GM21528 (cell line): ENCODE data around the gene RASAL1.
"Not testable (repeated sequence)": the region's sequence is repeated elsewhere in the genome, so short reads cannot be mapped to it uniquely, and the experiment has no call there.

Experiments used
- ATAC-seq: cut with Tn5 transposase; IDR thresholded peaks from one replicate; pipeline ENCODE4 v1.9.1; 2021; ENCODE audit warnings: mild to moderate bottlenecking, moderate library complexity; ENCODE audit not compliant: unreplicated experiment, low FRiP score

The RASAL1 gene

DNA sequence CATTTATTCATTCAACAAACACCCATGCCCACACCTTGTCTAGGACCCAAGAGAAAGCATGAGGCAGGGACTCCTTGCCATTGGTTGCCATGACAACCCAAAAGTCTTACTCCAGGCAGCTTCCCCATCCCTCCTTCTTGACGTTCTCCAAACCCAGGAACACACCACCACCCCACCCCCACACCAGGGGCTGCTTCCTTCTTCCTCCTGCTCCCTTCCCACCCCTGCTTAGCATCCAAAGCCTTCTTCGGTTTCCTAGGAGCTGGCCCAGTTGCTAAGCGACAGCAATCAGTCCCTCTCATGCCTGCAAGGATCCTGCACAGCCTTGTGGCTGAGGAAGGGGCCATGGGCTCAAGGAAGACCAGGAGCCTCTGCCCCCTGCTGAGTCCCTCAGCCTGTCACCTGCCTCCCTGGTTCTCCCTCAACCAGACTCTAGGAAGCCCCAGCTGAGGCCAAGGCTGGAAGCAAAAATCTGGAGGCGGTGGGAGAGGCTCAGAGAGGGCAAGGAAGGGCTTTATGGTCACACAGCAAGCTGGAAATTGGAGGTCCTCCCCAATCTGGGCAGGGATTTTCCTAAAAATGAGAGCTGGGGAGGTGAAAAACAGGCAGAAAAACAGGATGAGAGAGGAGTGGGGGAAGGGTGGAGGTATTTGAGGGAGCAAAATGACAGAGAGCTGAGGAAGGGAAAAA lies 15.4 kb downstream of the RASAL1 start:
- no peak for ATAC-seq

DNA sequence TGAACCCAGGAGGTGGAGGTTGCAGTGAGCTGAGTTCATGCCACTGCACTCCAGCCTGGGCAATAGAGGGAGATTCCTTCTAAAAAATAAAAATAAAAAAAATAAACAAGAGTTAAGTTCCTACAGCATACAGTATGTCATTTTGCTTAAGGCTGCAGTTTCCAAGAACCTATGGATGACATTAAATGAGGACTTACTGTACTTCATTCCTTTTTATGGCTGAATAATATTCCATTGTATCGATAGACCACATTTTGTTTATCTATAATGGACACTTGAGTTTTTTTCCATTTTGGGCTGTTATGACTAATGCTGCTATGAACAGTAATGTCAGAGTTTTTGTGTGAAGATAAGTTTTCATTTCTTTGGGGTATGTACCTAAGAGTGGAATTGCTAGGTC lies 17.4 kb downstream of the RASAL1 start:
- ATAC-seq: no peak

DNA sequence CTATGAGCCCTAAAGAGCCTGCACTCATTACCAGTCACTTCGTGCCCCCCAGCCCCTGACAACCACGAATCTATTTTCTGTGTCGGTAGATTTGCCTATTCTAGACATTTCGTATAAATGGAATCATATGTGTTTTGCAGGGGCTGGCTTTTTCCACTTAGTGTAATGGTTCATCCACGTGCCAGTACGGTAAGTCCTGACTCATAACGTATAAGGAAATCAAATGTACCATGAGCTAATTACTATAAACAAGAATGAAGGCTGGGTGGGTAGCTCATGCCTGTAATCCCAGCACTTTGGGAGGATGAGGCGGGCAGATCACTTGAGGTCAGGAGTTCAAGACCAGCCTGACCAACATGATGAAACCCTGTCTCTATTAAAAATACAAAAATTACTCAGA lies 17.9 kb downstream of the RASAL1 start:
- ATAC-seq: not testable (repeated sequence)

DNA sequence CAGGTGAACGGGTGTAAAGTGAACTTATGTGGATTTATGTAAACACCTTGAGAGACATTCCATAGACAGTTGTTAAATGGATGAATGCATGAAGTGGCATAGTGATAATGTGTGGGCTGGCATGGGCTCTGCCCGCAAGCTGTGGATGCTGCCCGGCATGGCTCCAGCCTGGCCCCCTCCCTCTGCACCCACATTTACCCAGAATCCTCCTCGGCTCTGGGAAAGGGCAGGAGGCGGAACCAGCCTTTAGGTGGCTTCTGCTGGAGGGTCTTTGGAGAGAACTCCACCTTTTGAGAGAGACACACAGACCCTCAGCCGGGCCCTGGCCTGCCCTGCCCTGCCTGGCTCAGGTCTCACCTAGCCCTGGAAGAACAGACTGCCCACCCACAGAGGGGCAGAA lies 18.7 kb downstream of the RASAL1 start:
- no peak for ATAC-seq

DNA sequence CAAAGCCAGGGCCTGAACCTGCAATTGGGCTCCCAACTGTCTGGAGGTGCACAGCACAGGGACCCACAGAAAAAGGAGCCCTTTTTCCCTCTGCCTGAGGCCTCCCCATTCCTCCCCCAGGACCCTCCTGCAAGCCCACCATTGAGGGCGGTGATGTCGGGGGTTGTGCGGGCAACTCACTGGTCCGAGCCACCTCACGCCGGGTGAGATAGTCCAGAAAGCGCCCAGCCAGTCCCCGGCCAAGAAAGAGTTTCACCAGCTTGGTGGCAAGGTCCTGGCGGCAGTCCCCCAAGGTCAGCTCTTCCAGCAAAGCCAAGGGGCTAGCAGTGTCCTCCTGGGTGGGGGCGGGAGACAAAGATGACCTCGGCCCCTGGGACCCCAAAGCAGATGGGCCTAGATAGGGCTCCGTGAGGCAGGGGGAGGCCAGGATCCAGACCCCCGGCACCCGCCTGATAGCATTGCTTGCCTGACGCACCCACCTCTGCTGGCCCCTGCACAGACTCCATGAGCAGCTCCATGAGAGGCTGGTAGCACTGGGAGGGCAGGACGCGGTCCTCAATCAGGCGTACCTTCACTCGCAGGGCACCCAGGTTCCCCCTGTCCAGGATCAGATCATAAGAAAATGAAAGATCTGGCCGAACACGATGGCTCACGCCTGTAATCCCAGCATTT lies 20.0 kb downstream of the RASAL1 start:
- ATAC-seq: no peak

DNA sequence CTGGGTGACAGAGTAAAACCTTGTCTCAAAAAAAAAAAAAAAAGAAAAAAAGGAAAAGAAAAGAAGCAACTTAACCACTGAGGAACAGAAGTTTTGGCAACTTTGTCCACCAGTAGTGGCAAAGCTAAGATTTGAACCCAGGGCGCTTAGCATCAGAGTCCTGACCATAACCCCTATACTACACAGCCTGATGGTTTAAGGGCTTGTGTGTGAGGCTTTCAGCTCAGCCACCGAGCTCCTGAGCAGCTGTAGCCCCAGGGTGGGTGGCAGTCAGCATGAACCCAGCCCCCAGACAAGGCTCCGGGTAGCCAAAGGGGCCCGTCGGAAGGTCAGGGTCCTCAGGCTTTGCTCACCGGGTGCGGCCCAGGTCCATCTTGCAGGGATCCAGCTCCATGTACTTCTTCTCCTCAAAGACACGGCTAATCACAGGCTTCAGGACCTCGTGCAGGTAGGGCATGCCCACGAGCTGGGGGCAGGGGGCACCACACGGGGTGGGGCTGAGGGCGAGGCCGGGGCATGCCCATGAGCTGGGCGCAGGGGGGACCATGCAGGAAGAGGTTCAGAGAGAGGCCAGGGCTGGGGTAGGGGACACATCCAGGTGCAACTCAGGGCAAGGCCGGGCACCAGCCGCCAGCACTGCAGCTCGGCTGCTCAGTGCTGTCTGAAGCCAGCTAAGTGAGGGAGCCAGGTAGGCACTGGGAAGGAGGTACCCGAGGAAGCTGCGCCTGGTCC lies 20.9 kb downstream of the RASAL1 start:
- no peak for ATAC-seq

DNA sequence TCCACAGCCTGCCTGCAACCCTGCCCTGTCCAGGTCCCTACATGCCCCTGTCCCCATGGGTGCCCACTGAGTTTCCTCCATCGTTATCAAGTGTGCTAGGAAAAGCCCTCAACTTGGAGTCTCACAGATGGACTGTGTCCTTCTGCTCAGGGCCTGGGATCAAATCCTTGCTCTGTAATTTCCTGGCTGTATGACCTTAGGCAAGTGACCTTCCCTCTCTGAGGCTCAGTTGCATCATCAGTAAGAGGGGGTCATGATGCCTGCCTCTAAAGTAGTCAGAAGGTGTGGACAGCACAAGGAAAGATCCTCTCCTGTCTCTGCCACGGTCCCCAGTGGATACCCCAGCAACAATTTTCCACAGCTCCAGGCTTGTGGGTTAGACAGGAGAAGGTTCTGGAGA lies 22.2 kb downstream of the RASAL1 start:
- ATAC-seq: no peak

DNA sequence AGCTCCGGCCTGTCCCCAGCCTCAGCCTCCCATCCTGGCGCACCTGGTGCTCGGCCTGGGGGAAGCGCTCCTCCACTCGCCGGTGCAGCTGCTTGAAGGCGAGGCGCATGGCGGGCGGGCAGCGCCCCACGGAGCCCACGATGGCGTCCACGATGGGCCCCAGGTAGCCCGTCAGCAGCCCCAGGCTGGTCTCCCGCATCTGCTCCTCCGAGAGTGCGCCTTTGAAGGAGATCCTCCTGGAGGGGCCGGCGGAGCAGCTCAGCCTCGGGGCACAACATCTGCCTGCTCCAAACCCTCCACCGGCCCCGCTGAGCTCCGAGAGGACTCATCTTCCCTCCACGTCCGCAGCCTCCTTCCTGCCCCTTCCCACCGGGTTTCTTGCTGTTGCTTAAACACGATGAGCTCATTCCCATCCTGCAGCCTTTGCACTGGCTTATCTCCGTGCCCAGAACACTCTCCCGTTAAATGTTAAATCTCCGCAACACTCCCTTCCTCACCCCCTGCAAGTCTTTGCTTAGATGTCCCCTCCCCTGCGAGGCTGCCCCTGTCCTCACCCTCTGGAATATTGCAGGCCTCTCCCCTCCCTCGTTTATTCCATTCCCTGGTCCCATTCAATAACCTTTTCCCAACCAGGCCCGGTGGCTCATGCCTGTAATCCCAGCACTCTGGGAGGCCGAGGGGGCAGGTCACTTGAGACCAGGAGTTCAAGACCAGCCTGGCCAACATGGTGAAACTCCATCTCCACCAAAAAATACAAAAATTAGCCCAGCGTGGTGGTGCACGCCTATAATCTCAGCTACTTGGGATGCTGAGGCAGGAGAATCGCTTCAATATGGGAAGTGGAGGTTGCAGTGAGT lies 23.3 kb downstream of the RASAL1 start:
- no peak for ATAC-seq

DNA sequence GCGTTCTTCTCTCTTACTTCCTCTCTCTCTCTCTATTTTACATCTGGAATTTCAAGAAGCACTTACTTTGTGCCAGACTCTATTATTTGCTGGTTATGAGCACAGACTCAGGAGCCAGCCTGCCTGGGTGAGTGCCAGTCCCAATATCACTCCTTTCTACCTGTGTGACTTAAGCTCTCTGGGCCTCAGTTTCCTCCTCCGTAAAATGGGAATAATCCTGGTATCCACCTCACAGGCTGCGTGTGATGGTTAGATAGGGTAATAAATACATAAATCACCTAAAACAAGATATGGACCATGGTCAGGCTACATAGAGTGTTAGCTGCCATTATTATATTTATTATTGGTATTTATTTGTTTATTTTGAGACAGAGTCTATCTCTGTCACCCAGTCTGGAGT lies 24.3 kb downstream of the RASAL1 start:
- ATAC-seq: no peak

DNA sequence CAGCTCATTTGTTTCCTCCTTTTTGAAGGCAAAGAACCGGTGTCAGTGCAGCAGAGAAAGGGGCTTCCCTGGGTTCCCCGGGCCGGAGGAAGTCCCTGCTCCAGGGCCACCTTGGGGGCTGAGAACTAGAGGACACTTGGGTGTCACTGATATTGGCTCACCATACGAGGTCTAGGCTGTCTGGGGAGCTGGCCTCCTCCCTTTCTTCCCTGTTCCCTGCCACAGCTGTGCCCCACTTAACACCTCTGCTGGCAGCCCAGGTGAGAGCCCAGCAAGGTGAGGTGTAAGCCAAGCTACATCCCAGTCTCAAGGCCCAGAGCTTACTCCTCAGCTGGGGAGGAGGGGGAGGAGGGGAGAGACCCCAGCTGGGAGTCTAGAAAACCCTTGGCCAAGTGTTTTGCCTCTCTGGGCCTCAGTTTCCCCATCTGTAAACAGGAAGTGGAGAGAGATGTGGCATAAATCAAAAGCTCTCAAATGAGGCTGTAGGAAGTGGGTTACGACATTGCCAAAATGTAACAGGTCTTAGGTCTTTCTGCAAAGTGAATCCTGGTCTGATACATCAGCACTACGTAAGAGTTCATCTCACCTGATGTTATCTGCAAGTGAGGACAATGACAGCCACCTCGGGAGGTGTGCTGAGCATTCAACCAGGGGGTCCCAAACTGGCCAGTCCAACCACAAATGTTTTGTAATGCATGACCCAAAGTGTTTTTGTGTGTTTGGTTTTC lies 25.5 kb downstream of the RASAL1 start:
- no peak for ATAC-seq

DNA sequence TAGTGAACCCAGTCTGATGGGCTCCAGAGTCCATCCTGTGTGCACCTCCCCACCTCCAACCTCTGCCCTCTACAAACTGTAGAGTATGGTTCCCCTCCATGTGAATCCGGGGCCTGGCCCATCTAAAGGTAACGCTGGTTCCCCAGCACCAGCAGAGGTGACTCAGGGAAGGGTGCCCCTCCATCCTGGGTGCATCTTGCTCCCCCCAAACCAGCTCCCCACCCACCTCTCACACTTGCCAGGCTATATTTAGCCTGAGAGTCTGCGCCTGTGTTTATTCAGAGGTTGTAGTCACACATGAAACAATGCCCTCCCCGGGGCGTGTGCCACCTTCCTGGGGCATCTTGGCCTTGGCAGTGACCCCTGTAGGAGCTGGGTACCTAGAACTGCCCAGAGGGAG lies 26.2 kb downstream of the RASAL1 start:
- ATAC-seq: no peak

DNA sequence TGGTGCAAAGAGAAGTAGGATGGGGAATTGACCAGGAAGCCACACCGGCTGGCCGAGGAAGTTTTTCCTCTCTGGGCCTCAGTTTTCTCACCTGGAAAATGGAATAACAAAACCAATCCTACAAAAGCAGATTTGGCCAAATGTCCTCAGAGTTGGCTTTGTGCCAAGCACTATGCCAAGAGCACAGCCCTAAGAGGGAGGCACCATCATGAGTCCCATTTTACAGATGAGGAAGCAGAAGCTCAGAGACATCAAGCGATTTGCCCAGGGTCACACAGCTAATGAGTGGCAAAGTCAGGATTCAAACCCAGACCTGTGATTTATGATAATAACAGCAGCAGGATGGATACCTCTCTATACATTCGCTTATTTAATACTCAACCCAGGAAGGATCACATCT lies 27.3 kb downstream of the RASAL1 start:
- no peak for ATAC-seq

DNA sequence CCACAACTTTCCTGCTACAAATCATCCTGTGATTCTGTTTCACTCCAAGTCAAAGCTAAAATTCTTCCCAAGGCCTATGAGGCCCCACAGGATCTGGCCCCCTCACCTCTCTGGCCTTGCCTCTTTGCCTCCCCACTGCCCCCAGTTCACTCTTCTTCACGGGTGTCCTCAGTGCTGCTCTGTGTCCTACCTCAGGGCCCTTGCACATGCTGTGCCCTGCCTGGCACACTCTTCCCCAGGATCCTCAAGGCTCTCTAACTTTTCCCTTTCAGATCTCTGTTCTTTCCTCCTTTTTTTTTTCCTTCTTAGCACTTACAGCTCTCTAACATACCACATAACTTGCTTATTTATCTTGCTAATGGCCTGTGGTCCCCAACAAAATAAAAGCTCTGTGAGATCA lies 29.2 kb downstream of the RASAL1 start:
- no peak for ATAC-seq

DNA sequence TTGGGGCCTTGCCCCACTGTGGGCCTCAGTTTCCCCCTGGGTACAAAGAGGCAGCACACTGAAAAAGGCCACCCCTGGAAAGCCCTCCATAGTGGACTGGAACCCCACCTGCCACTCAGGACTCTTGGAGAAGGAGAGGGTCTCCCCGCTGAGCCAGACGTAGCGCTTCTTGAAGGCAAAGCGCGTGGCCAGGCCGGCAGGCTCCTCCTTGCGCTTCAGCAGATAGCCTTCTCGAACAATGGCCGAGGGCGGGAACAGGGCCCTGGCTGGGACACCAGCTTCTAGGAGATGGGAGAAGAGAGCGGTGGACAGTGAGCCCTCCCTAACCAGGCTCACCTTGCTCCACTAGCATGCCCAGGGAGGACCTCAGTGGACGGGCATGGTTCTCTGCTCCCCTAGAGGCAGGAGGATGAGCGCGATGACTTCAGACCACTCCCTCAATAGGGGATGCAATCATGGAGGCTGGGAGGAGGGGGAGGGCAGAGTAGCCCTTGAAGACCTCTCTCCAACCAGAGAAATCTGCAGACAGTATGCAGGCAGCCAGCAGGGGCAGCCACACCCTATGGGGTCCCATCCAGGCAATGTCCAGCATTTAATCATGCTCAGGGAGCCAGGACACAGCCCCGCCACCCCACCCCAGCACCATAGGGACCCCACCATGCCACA lies 29.8 kb downstream of the RASAL1 start:
- ATAC-seq: no peak

DNA sequence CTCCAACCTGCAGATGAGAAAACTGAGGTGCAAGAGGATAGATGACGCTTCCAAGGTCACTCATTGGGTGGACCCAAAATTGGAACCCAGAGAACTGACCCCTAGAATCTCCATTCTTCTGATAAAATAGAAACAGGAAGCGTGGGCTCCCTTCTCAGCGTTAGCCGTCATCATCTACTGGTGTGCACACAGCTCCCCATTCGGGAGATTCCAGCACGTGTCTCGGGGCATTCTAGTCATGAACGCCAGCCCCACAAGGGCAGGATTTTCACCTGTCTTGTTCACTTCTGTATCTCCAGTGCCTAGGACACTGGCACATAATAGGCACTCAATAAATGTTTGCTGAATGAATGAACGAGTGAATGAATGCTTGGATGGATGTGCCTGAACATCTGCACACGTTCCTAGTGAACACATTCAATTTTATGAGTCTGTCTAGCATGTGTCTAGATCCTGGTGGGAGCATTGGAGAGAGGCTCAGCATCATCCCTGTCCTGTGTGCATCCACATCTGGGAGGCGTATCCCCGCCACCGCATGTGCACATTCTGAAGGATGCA lies 30.5 kb downstream of the RASAL1 start:
- no peak for ATAC-seq

DNA sequence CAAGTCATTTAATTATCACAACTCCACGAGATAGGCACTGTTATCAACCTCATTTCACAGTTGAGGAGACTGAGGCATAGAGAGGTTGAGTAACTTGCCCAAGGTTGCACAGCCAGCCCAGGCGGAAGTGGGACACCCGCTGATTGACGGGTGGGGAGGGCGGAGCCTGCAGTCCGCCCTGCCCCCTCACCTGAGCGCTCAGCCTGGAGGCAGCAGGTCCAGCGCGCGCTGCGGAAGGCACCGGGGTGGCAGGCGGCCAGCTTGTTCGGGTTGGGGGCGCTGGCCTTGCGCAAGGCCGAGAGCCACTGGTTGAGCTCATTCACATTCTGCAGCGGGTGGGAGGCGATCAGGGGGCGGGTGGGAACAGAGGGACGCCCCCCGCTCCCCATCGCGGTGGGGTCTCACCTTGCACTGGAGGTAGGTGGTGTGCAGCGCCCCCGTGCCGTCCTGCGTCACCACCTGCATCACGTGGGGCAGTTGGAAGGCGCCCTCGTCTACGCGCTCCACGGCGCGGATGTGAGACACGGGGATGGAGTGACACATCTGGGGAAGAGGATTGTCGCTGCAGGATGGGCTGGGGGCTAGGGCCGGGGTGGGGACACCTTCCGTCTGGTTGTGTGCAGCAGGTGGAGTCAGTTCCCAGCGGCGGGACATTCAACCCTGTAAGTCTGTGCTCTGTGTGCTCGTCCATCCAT lies 31.7 kb downstream of the RASAL1 start:
- no peak for ATAC-seq

DNA sequence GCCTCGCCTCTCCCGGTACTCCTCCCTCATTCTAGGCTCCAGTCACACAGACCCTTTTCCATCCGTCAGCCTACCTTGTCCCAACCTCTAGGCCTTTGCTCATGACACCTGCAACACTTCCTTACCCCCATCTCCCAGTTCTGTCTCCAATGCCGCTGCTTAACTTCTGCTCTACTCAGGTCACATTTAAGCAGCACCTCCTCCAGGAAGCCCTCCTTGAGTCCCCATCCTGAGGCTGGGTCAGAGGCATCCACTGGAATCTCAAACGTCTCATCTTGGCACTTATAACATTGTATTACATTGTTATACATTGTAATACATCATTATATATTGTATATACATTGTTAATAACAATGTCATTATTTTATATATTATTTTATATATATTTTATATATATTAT lies 32.8 kb downstream of the RASAL1 start:
- no peak for ATAC-seq

DNA sequence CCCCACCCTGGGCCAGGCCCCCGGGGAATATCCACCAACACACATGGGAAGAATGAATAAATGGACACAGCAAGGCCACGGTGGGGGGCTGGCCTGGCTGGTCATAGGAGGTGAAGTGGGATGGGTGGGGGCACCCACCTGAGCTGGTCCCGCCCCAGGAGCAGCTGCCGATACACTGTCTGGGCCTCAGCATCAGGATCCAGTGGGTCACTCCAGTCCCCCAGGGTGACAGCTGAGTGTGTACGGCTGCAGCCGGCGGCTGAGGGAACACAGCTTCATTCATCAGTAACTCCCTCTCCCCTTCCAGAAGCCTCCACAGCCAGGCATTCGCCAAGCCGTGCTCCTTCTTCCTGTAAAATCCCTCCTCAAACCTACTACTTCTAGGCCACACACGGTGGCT lies 33.8 kb downstream of the RASAL1 start:
- no peak for ATAC-seq

DNA sequence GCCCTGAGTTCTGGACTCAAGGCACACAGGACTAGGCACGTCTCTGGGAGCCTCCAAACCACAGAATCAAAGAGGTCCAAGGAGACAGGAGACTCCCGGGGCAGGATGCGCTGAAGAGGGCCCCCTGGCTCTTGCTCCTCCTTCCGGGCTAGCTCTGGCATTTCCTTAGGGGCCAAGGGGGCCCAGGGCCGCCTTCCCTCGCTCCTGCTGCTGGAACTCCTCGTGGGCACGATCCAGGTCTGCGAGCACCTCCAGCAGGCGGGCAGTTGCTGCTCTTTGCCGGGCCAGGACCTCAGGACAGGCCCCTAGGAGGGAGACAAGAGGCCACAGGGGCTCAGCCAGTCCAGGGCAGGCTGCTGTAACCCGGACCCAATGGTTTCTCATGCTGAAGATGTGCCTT lies 35.8 kb downstream of the RASAL1 start:
- ATAC-seq: no peak
